ENCODE results near the gene TIMM21. TPM values are rescaled to one million over a fixed set of nuclear protein-coding genes. Genes with fewer than 3 reads are reported as not detected.

TIMM21 gene
- total and polyA plus RNA-seq, 2 experiments from 2014 or later = 25.6 to 53.0 TPM

DNA sequence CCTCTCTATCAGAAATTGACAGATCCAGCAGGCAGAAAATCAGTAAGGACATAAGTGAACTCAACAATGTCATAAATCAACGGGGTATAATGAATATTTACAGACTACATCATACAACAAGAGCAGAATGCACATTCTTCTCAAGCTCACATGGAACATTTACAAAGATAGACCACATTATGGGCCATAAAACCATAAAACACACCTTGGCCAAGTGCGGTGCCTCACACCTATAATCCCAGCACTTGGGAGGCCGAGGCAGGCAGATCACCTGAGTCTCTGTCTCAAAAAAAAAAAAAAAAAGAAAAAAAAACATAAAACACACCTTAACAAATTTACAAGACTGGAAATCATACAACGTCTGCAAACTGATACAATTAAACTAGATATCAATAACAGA lies 37.3 kb upstream of the TIMM21 start:
- no peak overlapping the region for H3K4me2 ChIP-seq
- H3K4me1 ChIP-seq (ENCODE audit: insufficient read depth) = no peaks in the 10 kb centered on the region
- no peak overlapping the region for H3K4me3 ChIP-seq
- H3K36me3 ChIP-seq (replicated peaks; ENCODE audit: insufficient read depth, low read depth) = no peaks in the 10 kb centered on the region
- WGBS (ENCODE audit: low lambda C conversion rate, missing lambda C conversion rate) = 68% methylated on average over 4 of the region's 4 CpGs
- H2AFZ ChIP-seq = no peak overlapping the region
- peak; percentile 48 for DNase-seq (ENCODE audit: low spot score)
- no peaks in the 10 kb centered on the region for H4K20me1 ChIP-seq (ENCODE audit: insufficient read depth, poor library complexity, severe bottlenecking)
- no peak for TF ChIP-seq EZH2phosphoT487 (IDR thresholded peaks at IDR 0.05; ENCODE audit: low read depth, severe bottlenecking, unreplicated experiment)
- TF ChIP-seq EZH2 (IDR thresholded peaks at IDR 0.05; ENCODE audit: borderline replicate concordance) = no peak
- TF ChIP-seq, protein P1, sequence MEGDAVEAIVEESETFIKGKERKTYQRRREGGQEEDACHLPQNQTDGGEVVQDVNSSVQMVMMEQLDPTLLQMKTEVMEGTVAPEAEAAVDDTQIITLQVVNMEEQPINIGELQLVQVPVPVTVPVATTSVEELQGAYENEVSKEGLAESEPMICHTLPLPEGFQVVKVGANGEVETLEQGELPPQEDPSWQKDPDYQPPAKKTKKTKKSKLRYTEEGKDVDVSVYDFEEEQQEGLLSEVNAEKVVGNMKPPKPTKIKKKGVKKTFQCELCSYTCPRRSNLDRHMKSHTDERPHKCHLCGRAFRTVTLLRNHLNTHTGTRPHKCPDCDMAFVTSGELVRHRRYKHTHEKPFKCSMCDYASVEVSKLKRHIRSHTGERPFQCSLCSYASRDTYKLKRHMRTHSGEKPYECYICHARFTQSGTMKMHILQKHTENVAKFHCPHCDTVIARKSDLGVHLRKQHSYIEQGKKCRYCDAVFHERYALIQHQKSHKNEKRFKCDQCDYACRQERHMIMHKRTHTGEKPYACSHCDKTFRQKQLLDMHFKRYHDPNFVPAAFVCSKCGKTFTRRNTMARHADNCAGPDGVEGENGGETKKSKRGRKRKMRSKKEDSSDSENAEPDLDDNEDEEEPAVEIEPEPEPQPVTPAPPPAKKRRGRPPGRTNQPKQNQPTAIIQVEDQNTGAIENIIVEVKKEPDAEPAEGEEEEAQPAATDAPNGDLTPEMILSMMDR (IDR thresholded peaks at IDR 0.05; ENCODE audit: poor library complexity) = no peak
- H3K9me3 ChIP-seq (ENCODE audit: low read depth) = no peaks in the 10 kb centered on the region
- no peaks in the 10 kb centered on the region for H3K27me3 ChIP-seq
- no peaks in the 10 kb centered on the region for H3K79me2 ChIP-seq
- no peaks in the 10 kb centered on the region for H3K9me2 ChIP-seq (replicated peaks; ENCODE audit: insufficient read depth)
- H3K27ac ChIP-seq = peak overlapping the region; percentile 35

DNA sequence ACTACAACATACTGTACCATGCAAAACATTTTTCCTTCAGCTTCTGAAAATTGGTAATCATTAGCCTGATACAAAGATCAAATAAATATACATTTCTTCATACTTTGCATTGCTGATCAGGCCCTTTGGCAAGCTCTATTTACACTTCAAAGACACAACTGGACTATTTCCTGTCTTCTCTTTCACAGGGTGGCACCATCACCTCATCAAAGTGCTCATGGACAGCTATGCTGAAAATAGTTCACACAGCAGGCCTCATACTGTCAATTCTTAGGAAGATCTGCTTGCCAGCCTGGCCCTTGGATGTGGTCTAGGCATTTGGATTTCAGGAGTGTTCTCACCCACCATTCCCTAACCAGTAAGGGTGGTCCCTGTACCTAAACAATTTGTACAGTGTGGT lies 34.6 kb upstream of the TIMM21 start:
- DNase-seq (ENCODE audit: low spot score) = no peak
- no peak overlapping the region for H3K4me3 ChIP-seq
- no peaks in the 10 kb centered on the region for H3K9me3 ChIP-seq (ENCODE audit: low read depth)
- H2AFZ ChIP-seq = no peak overlapping the region
- no peaks in the 10 kb centered on the region for H4K20me1 ChIP-seq (ENCODE audit: insufficient read depth, poor library complexity, severe bottlenecking)
- H3K79me2 ChIP-seq = no peaks in the 10 kb centered on the region
- no peaks in the 10 kb centered on the region for H3K27me3 ChIP-seq
- no peak overlapping the region for H3K4me2 ChIP-seq
- no peaks in the 10 kb centered on the region for H3K9me2 ChIP-seq (replicated peaks; ENCODE audit: insufficient read depth)
- TF ChIP-seq, protein P1 (IDR thresholded peaks at IDR 0.05; ENCODE audit: poor library complexity) = no peak
- no peak for TF ChIP-seq EZH2 (IDR thresholded peaks at IDR 0.05; ENCODE audit: borderline replicate concordance)
- TF ChIP-seq EZH2phosphoT487 (IDR thresholded peaks at IDR 0.05; ENCODE audit: low read depth, severe bottlenecking, unreplicated experiment) = no peak
- H3K27ac ChIP-seq = no peak overlapping the region
- H3K36me3 ChIP-seq (replicated peaks; ENCODE audit: insufficient read depth, low read depth) = no peaks in the 10 kb centered on the region
- H3K4me1 ChIP-seq (ENCODE audit: insufficient read depth) = no peaks in the 10 kb centered on the region

DNA sequence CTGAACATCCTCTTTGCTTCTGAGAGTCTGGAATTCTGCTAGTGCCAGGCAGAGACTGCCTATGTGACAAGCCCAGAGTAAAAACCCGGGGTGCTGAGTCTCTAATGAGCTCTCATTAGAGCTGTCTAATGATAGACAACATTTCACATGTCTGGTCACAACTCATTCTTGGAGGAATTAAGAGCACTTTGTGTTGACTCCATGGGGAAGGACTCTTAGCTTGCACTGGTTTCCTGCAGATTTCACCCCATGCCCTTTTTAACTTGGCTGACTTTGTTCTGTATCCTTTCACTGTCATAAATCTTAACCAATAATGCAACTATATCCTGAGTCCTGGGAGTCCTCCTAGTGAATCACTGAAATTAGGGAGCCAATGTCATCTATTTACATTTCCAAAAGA lies 34.2 kb upstream of the TIMM21 start:
- Histone ChIP-seq H3K9me3 (ENCODE audit: low read depth) (no peaks in the 10 kb centered on the region), H3K79me2 (no peaks in the 10 kb centered on the region), H4K20me1 (ENCODE audit: insufficient read depth, poor library complexity, severe bottlenecking) (no peaks in the 10 kb centered on the region), H3K27me3 (no peaks in the 10 kb centered on the region), H3K27ac (no peak overlapping the region), H3K9me2 (replicated peaks; ENCODE audit: insufficient read depth) (no peaks in the 10 kb centered on the region), H3K36me3 (replicated peaks; ENCODE audit: insufficient read depth, low read depth) (no peaks in the 10 kb centered on the region), H2AFZ (no peak overlapping the region), H3K4me2 (no peak overlapping the region), H3K4me1 (ENCODE audit: insufficient read depth) (no peaks in the 10 kb centered on the region), H3K4me3 (no peak overlapping the region)
- no peak for DNase-seq (ENCODE audit: low spot score)
- TF ChIP-seq EZH2 (IDR thresholded peaks at IDR 0.05; ENCODE audit: borderline replicate concordance) (no peak), EZH2phosphoT487 (IDR thresholded peaks at IDR 0.05; ENCODE audit: low read depth, severe bottlenecking, unreplicated experiment) (no peak)
- TF ChIP-seq, protein P1 (IDR thresholded peaks at IDR 0.05; ENCODE audit: poor library complexity) = no peak
- WGBS (ENCODE audit: low lambda C conversion rate, missing lambda C conversion rate) = 65% methylated on average over 1 of the region's 1 CpG

DNA sequence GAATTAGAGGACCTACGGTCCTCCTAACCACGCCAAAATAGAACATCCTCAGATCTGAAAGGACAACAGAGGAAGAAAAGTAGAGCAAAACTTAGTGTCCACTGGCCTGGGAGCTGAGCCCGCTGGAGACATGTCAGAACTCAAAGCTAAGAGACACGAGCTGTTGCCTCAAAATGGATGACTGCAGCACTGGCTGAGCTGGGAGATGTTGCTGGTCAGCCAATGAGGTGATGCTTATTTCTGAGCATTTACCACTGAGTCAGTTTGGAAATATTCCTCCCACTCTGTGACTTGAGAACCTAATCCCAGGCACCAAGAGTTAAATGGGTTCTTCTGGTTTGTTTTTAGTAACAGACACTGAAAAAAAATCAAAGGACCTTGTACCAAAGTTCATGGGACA lies 33.3 kb upstream of the TIMM21 start:
- H3K9me2 ChIP-seq (replicated peaks; ENCODE audit: insufficient read depth) = no peaks in the 10 kb centered on the region
- H3K4me3 ChIP-seq = no peak overlapping the region
- TF ChIP-seq, protein P1 (IDR thresholded peaks at IDR 0.05; ENCODE audit: poor library complexity) = no peak
- no peak for TF ChIP-seq EZH2phosphoT487 (IDR thresholded peaks at IDR 0.05; ENCODE audit: low read depth, severe bottlenecking, unreplicated experiment)
- TF ChIP-seq EZH2 (IDR thresholded peaks at IDR 0.05; ENCODE audit: borderline replicate concordance) = no peak
- H3K27ac ChIP-seq = no peak overlapping the region
- no peaks in the 10 kb centered on the region for H3K27me3 ChIP-seq
- no peak overlapping the region for H3K4me2 ChIP-seq
- WGBS (ENCODE audit: low lambda C conversion rate, missing lambda C conversion rate) = 69% methylated on average over 4 of the region's 4 CpGs
- H3K4me1 ChIP-seq (ENCODE audit: insufficient read depth) = no peaks in the 10 kb centered on the region
- no peaks in the 10 kb centered on the region for H3K79me2 ChIP-seq
- no peak for DNase-seq (ENCODE audit: low spot score)
- no peaks in the 10 kb centered on the region for H4K20me1 ChIP-seq (ENCODE audit: insufficient read depth, poor library complexity, severe bottlenecking)
- H3K9me3 ChIP-seq (ENCODE audit: low read depth) = no peaks in the 10 kb centered on the region
- no peak overlapping the region for H2AFZ ChIP-seq
- H3K36me3 ChIP-seq (replicated peaks; ENCODE audit: insufficient read depth, low read depth) = no peaks in the 10 kb centered on the region

All from hepatocyte (in vitro differentiated cells).